Cortex of kidney (tissue), 1 donor: ENCODE measurements around the gene PDE1A.
"Not testable (repeated sequence)": the region's sequence is repeated elsewhere in the genome, so short reads cannot be mapped to it uniquely, and the experiment has no call there.

Source experiments
- DNase-seq: peaks from one replicate; lab custom pipeline; 2025; lab: John Stamatoyannopoulos, UW

Gene PDE1A

GRCh38 chr2:182406221-182406620 lies 20.6 kb downstream of the PDE1A start:
- DNase-seq, result no peak

GRCh38 chr2:182404975-182405561 lies 21.8 kb downstream of the PDE1A start:
- no peak for DNase-seq

- DNase-seq, result no peak
Observed at GRCh38 chr2:182404092-182404491, 22.7 kb downstream of the PDE1A start.

- no peak for DNase-seq
Observed at GRCh38 chr2:182393270-182393760, 33.5 kb downstream of the PDE1A start.

GRCh38 chr2:182391443-182391842 lies 35.4 kb downstream of the PDE1A start:
- DNase-seq, result no peak

GRCh38 chr2:182386267-182386880 lies 40.5 kb downstream of the PDE1A start:
- DNase-seq, result not testable (repeated sequence)

GRCh38 chr2:182384860-182385259 lies 42.0 kb downstream of the PDE1A start:
- DNase-seq, result no peak

- DNase-seq, result no peak
Observed at GRCh38 chr2:182381225-182381624, 45.6 kb downstream of the PDE1A start.

- no peak for DNase-seq
Observed at GRCh38 chr2:182379241-182379640, 47.6 kb downstream of the PDE1A start.

GRCh38 chr2:182378759-182379158 lies 48.1 kb downstream of the PDE1A start:
- DNase-seq, result no peak

- no peak for DNase-seq
Observed at GRCh38 chr2:182377467-182377866, 49.4 kb downstream of the PDE1A start.

GRCh38 chr2:182375862-182376261 lies 51.0 kb downstream of the PDE1A start:
- no peak for DNase-seq

- DNase-seq, result no peak
Observed at GRCh38 chr2:182372661-182373060, 54.2 kb downstream of the PDE1A start.

GRCh38 chr2:182368996-182369395 lies 57.8 kb downstream of the PDE1A start:
- no peak for DNase-seq

GRCh38 chr2:182368446-182368845 lies 58.4 kb downstream of the PDE1A start:
- no peak for DNase-seq

- DNase-seq, result no peak
Observed at GRCh38 chr2:182367401-182367800, 59.4 kb downstream of the PDE1A start.

GRCh38 chr2:182366628-182367027 lies 60.2 kb downstream of the PDE1A start:
- no peak for DNase-seq

GRCh38 chr2:182365855-182366254 lies 61.0 kb downstream of the PDE1A start:
- no peak for DNase-seq

- no peak for DNase-seq
Observed at GRCh38 chr2:182361477-182361876, 65.4 kb downstream of the PDE1A start.

- DNase-seq, result no peak
Observed at GRCh38 chr2:182360663-182361260, 66.1 kb downstream of the PDE1A start.

- no peak for DNase-seq
Observed at GRCh38 chr2:182359990-182360662, 66.7 kb downstream of the PDE1A start.

GRCh38 chr2:182359027-182359989 lies 67.5 kb downstream of the PDE1A start:
- no peak for DNase-seq
